Heart left ventricle (tissue), 16 donors: ENCODE data around the gene GCH1. TPM values are rescaled to one million over a fixed set of nuclear protein-coding genes. Genes with fewer than 3 reads are reported as not detected.

ENCODE experiments used
- ATAC-seq, 4 donors: fragments of 200-7000 bp; cut with Tn5 transposase; one replicate each; pipeline ENCODE4 v1.9.1; 2020 to 2022; ENCODE audit warnings: moderate library complexity in 4 of 4, mild to moderate bottlenecking in 3 of 4, moderate number of reproducible peaks in 1 of 4
- DNase-seq, 5 donors: peaks; one replicate each; pipeline ENCODE4 v3.0.0-alpha.2; 2020
- H3K27ac ChIP-seq, 12 donors: fragments of 200-600 bp; sonication (generic) in 4 of 12; one replicate each; pipeline versions ENCODE4 v1.5.0 to v1.8.0; 2016 to 2022; ENCODE audit warnings: mild to moderate bottlenecking in 2 of 12
- H3K27me3 ChIP-seq, 9 donors: fragments of 200-600 bp; sonication (generic) in 2 of 9; one replicate each; pipeline versions ENCODE4 v1.5.1 to v1.8.0; 2016 to 2022; ENCODE audit warnings: mild to moderate bottlenecking in 3 of 9
- H3K36me3 ChIP-seq, 9 donors: fragments of 200-600 bp; sonication (generic) in 2 of 9; one replicate each; pipeline versions ENCODE4 v1.5.0 to v1.8.0; 2018 to 2022; ENCODE audit warnings: mild to moderate bottlenecking in 2 of 9
- H3K4me1 ChIP-seq, 12 donors: fragments of 200-600 bp; sonication (generic) in 4 of 12; one replicate each; pipeline versions ENCODE4 v1.5.0 to v1.8.0; 2016 to 2022; ENCODE audit warnings: mild to moderate bottlenecking in 3 of 12
- H3K4me3 ChIP-seq, 12 donors: fragments of 200-600 bp; sonication (generic) in 4 of 12; one replicate each; pipeline versions ENCODE4 v1.5.0 to v1.8.0; 2017 to 2022; ENCODE audit warnings: mild to moderate bottlenecking in 9 of 12, moderate library complexity in 4 of 12
- H3K9me3 ChIP-seq, 12 donors: fragments of 200-600 bp; sonication (generic) in 4 of 12; one replicate each; pipeline versions ENCODE4 v1.5.0 to v1.8.0; 2016 to 2022; ENCODE audit warnings: mild to moderate bottlenecking in 1 of 12
- CTCF ChIP-seq, 12 donors: fragments of 200-600 bp; sonication (generic) in 4 of 12; IDR thresholded peaks; one replicate each; pipeline versions ENCODE4 v1.5.0 to v1.8.0; 2018 to 2022; ENCODE audit warnings: antibody characterized with exemption in 12 of 12, mild to moderate bottlenecking in 5 of 12
- POLR2A ChIP-seq, 2 donors: fragments of 450-650 bp; IDR thresholded peaks; one replicate each; pipeline ENCODE4 v1.6.1; 2017; ENCODE audit warnings: antibody characterized with exemption in 2 of 2, mild to moderate bottlenecking in 2 of 2, moderate library complexity in 2 of 2
- WGBS, 4 donors: extraction: QIAGEN DNeasy Blood & Tissue Kit in 2 of 4; methylation state at CpG; one replicate each; pipeline versions ENCODE4 v1.1.5 to v1.1.7; 2013 to 2018; 5-methylcytosine and 5-hydroxymethylcytosine counted together
- intact Hi-C, 10 donors: fragments of 100-400 bp; cut with DNase I; formaldehyde crosslinking; loops; one replicate each; pipeline versions ENCODE4 v1.11.1 to v1.14.2; 2022
- polyA plus RNA-seq, 2 donors: library from polyadenylated mRNA; stranded (reverse); fragments of 200-250 nt; gene quantifications; one replicate each; pipeline ENCODE4 v1.2.3, GENCODE V29; 2013
- total RNA-seq, 9 donors: library from RNA; depleted of rRNA in 2 of 9; stranded (reverse); fragments of >200 nt in 2 of 9; fragmentation: NEBNext Ultra II Directional in 3 of 9; extraction: Animal tissue kit (Norgen Biotek cat#: 25700) in 3 of 9; gene quantifications; one replicate each; pipeline versions ENCODE4 v1.1.0 to v1.2.4, GENCODE V29; 2016 to 2023
- donor health status: ischemic (EF 13 %, LVEDD 7.1; RV severe dilation, severe dysfunction).
- donor health status: healthy with polysubstance abuse.
- donor health status: DM: no; HTN: yes; CAD: no.
- donor health status: DM: no; HTN: no; CAD: no.
- donor health status: ischemic (EF 25% LVEDD 6.9; RV normal size, moderate dysfunction).
- donor health status: ischemic (EF 25% LVEDD 5.7; RV mildly dilated, moderate dysfunction).
- donor health status: healthy.
- donor health status: DM: yes; HTN: yes; CAD: no.
- donor health status: ischemic (EF 35%, LVEDD 5.7; RV mildly dilated, moderate dysfunction).
- donor health status: nonischemic (EF 11% LVEDD 7.7; RV severe dilation, severe dysfunction).
- donor health status: DM: yes; HTN: yes; CAD: no.
- donor health status: PGD.
- donor health status: ischemic (EF 29% LVEDD 5.4; RV normal size, mild dysfunction).
- donor health status: nonischemic (EF 23%, LVEDD 6.1; RV moderate dilation, normal function).

The GCH1 gene
- total and polyA plus RNA-seq, 11 donors = 1.6 to 13.8 (median 3.3) TPM

DNA sequence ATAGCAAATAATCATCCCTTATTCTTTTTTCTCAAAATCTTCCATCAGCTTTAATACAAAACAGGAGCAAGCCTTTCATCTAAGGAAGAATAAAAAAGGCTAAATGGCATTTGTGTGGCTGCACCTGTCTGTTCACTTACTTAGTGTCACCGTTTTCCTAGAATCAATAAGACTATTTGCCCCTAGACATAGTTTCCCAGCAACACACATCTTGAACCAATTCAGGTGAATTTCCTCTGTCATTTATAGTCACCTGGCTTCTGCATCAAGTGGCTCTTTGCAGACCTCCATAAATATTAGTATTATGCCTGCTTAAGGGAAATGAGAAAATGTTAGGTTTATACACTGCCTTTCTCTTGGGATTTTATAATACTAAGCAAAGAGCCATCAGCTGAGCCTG, 17.4 kb upstream of the GCH1 start:
- TF ChIP-seq POLR2A (IDR thresholded peaks at IDR 0.05) = no peak
- TF ChIP-seq CTCF (IDR thresholded peaks at IDR 0.05) = no peak
- DNase-seq (no peak), ATAC-seq (no peak)
- no peaks in the 10 kb centered on the region for H3K36me3 ChIP-seq
- H3K27me3 ChIP-seq = no peaks in the 10 kb centered on the region
- intact Hi-C loops = no loop called here
- 75 to 83% (median 79%) methylated on average over 1 of the region's 1 CpG for WGBS, 4 donors
- H3K9me3 ChIP-seq = no peaks in the 10 kb centered on the region
- H3K4me1 ChIP-seq = no peaks in the 10 kb centered on the region
- no peak overlapping the region for H3K4me3 ChIP-seq
- H3K27ac ChIP-seq = no peak overlapping the region

DNA sequence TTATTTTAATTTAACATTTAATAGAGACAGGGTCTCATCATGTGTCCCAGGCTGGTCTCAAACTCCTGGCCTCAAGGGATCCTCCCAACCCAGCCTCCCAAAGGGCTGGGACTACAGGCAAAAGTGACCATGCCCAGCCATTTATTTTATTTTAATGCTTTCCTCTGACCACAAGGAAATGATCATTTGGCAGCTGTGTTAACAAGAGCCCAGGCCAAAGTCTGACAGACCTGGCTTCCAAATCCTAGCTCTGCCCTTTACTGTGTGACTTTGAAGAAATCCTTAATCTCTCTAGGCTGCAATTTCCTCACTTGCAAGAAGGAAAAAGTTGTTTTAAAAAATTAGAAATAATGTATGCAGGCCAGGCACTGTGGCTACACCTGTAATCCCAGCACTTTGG, 16.7 kb upstream of the GCH1 start:
- no peaks in the 10 kb centered on the region for H3K36me3 ChIP-seq
- TF ChIP-seq POLR2A (IDR thresholded peaks at IDR 0.05) = no peak
- TF ChIP-seq CTCF (IDR thresholded peaks at IDR 0.05) = no peak
- H3K4me3 ChIP-seq = no peak overlapping the region
- no peaks in the 10 kb centered on the region for H3K27me3 ChIP-seq
- no peak for ATAC-seq
- intact Hi-C loops = no loop called here
- no peaks in the 10 kb centered on the region for H3K4me1 ChIP-seq
- no peak overlapping the region for H3K27ac ChIP-seq
- H3K9me3 ChIP-seq = no peaks in the 10 kb centered on the region
- DNase-seq = no peak

- 65 to 70% (median 68%) methylated on average over 5 of the region's 5 CpGs for WGBS, 4 donors
- intact Hi-C loops = no loop called here
- Histone ChIP-seq H3K4me3 (no peak overlapping the region), H3K27ac (no peak overlapping the region), H3K9me3 (no peaks in the 10 kb centered on the region), H3K27me3 (no peaks in the 10 kb centered on the region), H3K36me3 (no peaks in the 10 kb centered on the region), H3K4me1 (no peaks in the 10 kb centered on the region)
- DNase-seq (no peak), ATAC-seq (peak in 3 of 4 donors; percentile 34 to 62 (median 51))
- TF ChIP-seq CTCF (IDR thresholded peaks at IDR 0.05) (no peak), POLR2A (IDR thresholded peaks at IDR 0.05) (no peak)
Measured at GRCh38 chr14:54918427-54918826, 15.8 kb upstream of the GCH1 start.

GRCh38 chr14:54916101-54916500, 13.5 kb upstream of the GCH1 start:
- no peaks in the 10 kb centered on the region for H3K36me3 ChIP-seq
- intact Hi-C loops = no loop called here
- H3K27me3 ChIP-seq = no peaks in the 10 kb centered on the region
- TF ChIP-seq CTCF (IDR thresholded peaks at IDR 0.05) = no peak
- no peak for TF ChIP-seq POLR2A (IDR thresholded peaks at IDR 0.05)
- no peak overlapping the region for H3K27ac ChIP-seq
- H3K9me3 ChIP-seq = no peaks in the 10 kb centered on the region
- DNase-seq = no peak
- WGBS, 4 donors = 87 to 100% (median 93%) methylated on average over 1 of the region's 1 CpG
- ATAC-seq = no peak
- no peaks in the 10 kb centered on the region for H3K4me1 ChIP-seq
- H3K4me3 ChIP-seq = no peak overlapping the region
